Coronary artery (tissue), 2 donors: ENCODE results near the gene ADARB2.

ENCODE experiments used
- DNase-seq: peaks from one replicate; pipeline ENCODE4 v3.0.0-alpha.2; 2017; ENCODE audit warnings: low spot score
- H3K27ac ChIP-seq, 2 donors: fragments of 200-600 bp; sonication (generic); one replicate each; pipeline ENCODE4 v1.5.1; 2016 to 2019
- H3K4me3 ChIP-seq: fragments of 200-600 bp; sonication (generic); 2 replicates; pipeline ENCODE4 v1.5.1; 2016; ENCODE audit warnings: mild to moderate bottlenecking, moderate library complexity
- TF ChIP-seq, protein P1 (sequence below): fragments of 200-600 bp; sonication (generic); IDR thresholded peaks from one replicate; pipeline ENCODE4 v1.5.1; 2019; ENCODE audit warnings: antibody characterized with exemption

ADARB2 gene

DNA sequence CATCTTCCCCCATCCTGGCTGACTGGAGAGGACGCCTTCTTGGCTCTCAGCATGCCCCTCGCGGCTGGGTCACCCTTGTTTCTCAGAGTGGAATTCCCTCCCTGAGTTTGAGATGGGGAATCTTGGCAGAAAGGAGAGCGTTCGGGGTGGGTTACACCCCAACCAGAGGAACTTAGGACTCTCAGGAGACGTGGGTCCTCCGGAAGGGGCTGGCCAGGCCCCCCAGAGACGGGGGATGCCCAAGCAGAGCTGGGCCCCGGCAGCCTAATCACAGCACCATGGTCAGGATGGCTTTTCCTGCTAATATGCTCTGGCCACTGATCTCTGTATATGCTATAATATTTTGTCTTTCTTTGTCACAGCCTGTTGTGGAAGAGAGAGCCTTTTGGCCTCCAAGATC, 466.8 kb downstream of the ADARB2 start:
- DNase-seq = no peak
- Histone ChIP-seq H3K4me3 (no peak overlapping the region), H3K27ac (no peak overlapping the region)
- TF ChIP-seq, protein P1, sequence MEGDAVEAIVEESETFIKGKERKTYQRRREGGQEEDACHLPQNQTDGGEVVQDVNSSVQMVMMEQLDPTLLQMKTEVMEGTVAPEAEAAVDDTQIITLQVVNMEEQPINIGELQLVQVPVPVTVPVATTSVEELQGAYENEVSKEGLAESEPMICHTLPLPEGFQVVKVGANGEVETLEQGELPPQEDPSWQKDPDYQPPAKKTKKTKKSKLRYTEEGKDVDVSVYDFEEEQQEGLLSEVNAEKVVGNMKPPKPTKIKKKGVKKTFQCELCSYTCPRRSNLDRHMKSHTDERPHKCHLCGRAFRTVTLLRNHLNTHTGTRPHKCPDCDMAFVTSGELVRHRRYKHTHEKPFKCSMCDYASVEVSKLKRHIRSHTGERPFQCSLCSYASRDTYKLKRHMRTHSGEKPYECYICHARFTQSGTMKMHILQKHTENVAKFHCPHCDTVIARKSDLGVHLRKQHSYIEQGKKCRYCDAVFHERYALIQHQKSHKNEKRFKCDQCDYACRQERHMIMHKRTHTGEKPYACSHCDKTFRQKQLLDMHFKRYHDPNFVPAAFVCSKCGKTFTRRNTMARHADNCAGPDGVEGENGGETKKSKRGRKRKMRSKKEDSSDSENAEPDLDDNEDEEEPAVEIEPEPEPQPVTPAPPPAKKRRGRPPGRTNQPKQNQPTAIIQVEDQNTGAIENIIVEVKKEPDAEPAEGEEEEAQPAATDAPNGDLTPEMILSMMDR = no peak

- H3K4me3 ChIP-seq = no peak overlapping the region
- DNase-seq = no peak
- no peak overlapping the region for H3K27ac ChIP-seq
- TF ChIP-seq, protein P1 = no peak
Measured at GRCh38 chr10:1268831-1269230, 468.5 kb downstream of the ADARB2 start.

DNA sequence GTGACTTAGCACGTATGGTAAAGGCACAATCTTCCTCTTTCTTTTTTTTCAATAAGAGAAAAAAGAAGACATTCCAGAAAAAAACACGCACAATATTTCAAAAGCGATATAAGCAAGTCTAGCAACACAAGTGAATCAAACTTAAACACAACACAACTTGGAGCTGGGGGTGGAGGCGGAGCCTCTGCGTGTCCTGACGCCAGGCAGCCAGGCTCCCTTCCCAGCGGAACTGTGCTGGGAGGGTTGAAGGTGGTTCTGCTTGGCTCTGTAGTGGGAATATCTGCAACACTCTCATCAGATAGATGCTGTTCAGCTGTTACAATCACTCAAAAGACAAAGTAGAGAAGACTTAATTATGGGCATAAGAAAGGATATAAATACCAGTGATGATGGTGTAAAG, 469.8 kb downstream of the ADARB2 start:
- DNase-seq = no peak
- TF ChIP-seq, protein P1 = no peak
- Histone ChIP-seq H3K27ac (no peak overlapping the region), H3K4me3 (no peak overlapping the region)

- TF ChIP-seq, protein P1 = no peak
- DNase-seq = no peak
- Histone ChIP-seq H3K4me3 (no peak overlapping the region), H3K27ac (no peak overlapping the region)
Measured at GRCh38 chr10:1267148-1267547, 470.2 kb downstream of the ADARB2 start.

DNA sequence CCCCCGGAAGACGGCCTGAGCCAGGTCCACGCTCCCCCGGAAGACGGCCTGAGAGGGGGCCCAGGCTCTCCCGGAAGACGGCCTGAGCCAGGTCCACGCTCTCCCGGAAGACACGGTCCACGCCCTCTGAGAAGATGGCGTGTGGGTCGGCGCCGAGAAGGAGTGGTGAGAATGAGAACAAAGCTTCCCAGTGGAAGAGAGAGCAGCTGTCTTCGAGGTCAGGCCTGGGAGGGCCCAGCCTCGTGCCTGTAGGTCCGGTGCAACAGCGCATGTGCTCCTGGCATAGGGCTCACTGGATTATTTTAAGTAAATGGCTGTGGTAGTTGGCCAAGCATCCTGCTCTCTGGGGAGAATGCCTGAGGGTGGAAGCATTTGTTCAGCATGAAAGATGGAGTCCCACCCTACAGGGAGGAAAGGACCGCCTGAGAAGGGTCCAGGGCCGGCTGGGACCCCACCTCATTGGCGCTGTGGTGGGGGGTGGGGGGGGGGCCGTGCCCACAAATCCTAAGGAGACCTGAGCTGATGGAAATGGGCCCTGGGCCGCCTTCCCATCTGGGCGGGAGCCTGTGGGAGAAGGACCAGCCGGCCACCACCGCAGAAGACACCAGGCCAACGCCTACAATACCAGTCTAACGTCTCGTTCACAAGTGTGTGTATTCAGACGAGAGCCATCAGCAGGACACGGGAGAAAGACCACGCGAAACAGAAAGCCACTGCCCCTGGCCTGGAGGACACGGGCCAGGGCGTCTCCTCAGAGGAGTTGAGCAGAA, 471.1 kb downstream of the ADARB2 start:
- no peak overlapping the region for H3K27ac ChIP-seq
- no peak for DNase-seq
- TF ChIP-seq, protein P1 = no peak
- H3K4me3 ChIP-seq = no peak overlapping the region

GRCh38 chr10:1264001-1264400, 473.3 kb downstream of the ADARB2 start:
- no peak overlapping the region for H3K4me3 ChIP-seq
- no peak overlapping the region for H3K27ac ChIP-seq
- no peak for DNase-seq
- TF ChIP-seq, protein P1 = no peak

- TF ChIP-seq, protein P1 = no peak
- no peak for DNase-seq
- no peak overlapping the region for H3K4me3 ChIP-seq
- no peak overlapping the region for H3K27ac ChIP-seq
Measured at GRCh38 chr10:1257274-1257673, 480.1 kb downstream of the ADARB2 start.
